ENCODE results near the gene INSL3. TPM values are rescaled to one million over a fixed set of nuclear protein-coding genes. Genes with fewer than 3 reads are reported as not detected.
A peak's percentile ranks its signal among the peaks of the same experiment; 100 is the strongest.

The INSL3 gene
- total and polyA plus RNA-seq, 2 of the 13 experiments (the other 11 are each of a cell fraction or from before 2014, with no cell fraction given), result 0.30 TPM; not detected in 1

- TF ChIP-seq PHB2 (IDR thresholded peaks at IDR 0.05; ENCODE audit: partially characterized antibody) (no peak), SAFB2 (CRISPR knock-in tag; IDR thresholded peaks at IDR 0.05; ENCODE audit: borderline replicate concordance, low read depth) (no peak), NPAS2 (CRISPR knock-in tag; IDR thresholded peaks at IDR 0.05; ENCODE audit: borderline replicate concordance) (no peak), ZNF547 (CRISPR knock-in tag; IDR thresholded peaks at IDR 0.05) (0 out of 2 replicates have a peak, but pooled peaks have one; percentile 60), ZBTB26 (CRISPR knock-in tag; IDR thresholded peaks at IDR 0.05; ENCODE audit: borderline replicate concordance) (no peak), PHF20 (CRISPR knock-in tag; IDR thresholded peaks at IDR 0.05) (peak; percentile 55; the same call in 1 of the 2 replicates), MTF2 (CRISPR knock-in tag; IDR thresholded peaks at IDR 0.05; ENCODE audit: borderline replicate concordance) (no peak), ESRRA (CRISPR knock-in tag; IDR thresholded peaks at IDR 0.05; ENCODE audit: low read depth) (no peak), PPARG (CRISPR knock-in tag; conservative IDR thresholded peaks at IDR 0.05) (no peak), NONO (IDR thresholded peaks at IDR 0.05) (no peak), NONO (CRISPR knock-in tag; conservative IDR thresholded peaks at IDR 0.05) (no peak), NFYB (CRISPR knock-in tag; IDR thresholded peaks at IDR 0.05) (no peak), PCBP1 (IDR thresholded peaks at IDR 0.05; ENCODE audit: borderline replicate concordance, low read depth, low read length) (0 out of 2 replicates have a peak, but pooled peaks have one; percentile 78), TSC22D2 (CRISPR knock-in tag; IDR thresholded peaks at IDR 0.05; ENCODE audit: borderline replicate concordance) (no peak), ZNF33A (CRISPR knock-in tag; IDR thresholded peaks at IDR 0.05; ENCODE audit: borderline replicate concordance) (no peak), ZNF44 (CRISPR knock-in tag; IDR thresholded peaks at IDR 0.05) (0 out of 2 replicates have a peak, but pooled peaks have one; percentile 24), RFX5 (IDR thresholded peaks at IDR 0.05; ENCODE audit: low read depth, low read length) (no peak), SOX13 (IDR thresholded peaks at IDR 0.05) (no peak), SOX13 (CRISPR knock-in tag; conservative IDR thresholded peaks at IDR 0.05 in 1 of 2, IDR thresholded peaks at IDR 0.05 in 1 of 2) (0 out of 4 replicates have a peak, but pooled peaks of 1 of the 2 experiments have one; percentile 12)
- TF ChIP-seq, protein P1, sequence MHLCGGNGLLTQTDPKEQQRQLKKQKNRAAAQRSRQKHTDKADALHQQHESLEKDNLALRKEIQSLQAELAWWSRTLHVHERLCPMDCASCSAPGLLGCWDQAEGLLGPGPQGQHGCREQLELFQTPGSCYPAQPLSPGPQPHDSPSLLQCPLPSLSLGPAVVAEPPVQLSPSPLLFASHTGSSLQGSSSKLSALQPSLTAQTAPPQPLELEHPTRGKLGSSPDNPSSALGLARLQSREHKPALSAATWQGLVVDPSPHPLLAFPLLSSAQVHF (CRISPR knock-in tag; IDR thresholded peaks at IDR 0.05), result no peak
- TF ChIP-seq, protein P2, sequence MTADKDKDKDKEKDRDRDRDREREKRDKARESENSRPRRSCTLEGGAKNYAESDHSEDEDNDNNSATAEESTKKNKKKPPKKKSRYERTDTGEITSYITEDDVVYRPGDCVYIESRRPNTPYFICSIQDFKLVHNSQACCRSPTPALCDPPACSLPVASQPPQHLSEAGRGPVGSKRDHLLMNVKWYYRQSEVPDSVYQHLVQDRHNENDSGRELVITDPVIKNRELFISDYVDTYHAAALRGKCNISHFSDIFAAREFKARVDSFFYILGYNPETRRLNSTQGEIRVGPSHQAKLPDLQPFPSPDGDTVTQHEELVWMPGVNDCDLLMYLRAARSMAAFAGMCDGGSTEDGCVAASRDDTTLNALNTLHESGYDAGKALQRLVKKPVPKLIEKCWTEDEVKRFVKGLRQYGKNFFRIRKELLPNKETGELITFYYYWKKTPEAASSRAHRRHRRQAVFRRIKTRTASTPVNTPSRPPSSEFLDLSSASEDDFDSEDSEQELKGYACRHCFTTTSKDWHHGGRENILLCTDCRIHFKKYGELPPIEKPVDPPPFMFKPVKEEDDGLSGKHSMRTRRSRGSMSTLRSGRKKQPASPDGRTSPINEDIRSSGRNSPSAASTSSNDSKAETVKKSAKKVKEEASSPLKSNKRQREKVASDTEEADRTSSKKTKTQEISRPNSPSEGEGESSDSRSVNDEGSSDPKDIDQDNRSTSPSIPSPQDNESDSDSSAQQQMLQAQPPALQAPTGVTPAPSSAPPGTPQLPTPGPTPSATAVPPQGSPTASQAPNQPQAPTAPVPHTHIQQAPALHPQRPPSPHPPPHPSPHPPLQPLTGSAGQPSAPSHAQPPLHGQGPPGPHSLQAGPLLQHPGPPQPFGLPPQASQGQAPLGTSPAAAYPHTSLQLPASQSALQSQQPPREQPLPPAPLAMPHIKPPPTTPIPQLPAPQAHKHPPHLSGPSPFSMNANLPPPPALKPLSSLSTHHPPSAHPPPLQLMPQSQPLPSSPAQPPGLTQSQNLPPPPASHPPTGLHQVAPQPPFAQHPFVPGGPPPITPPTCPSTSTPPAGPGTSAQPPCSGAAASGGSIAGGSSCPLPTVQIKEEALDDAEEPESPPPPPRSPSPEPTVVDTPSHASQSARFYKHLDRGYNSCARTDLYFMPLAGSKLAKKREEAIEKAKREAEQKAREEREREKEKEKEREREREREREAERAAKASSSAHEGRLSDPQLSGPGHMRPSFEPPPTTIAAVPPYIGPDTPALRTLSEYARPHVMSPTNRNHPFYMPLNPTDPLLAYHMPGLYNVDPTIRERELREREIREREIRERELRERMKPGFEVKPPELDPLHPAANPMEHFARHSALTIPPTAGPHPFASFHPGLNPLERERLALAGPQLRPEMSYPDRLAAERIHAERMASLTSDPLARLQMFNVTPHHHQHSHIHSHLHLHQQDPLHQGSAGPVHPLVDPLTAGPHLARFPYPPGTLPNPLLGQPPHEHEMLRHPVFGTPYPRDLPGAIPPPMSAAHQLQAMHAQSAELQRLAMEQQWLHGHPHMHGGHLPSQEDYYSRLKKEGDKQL (CRISPR knock-in tag; IDR thresholded peaks at IDR 0.05; ENCODE audit: low read depth), result no peak
Measured at GRCh38 chr19:17847538-17848366, 26.4 kb upstream of the INSL3 start, which contains the start of gene JAK3 (continued).
